ENCODE results near the gene MSMP. TPM values are rescaled to one million over a fixed set of nuclear protein-coding genes. Genes with fewer than 3 reads are reported as not detected.

MSMP gene
- total and polyA plus RNA-seq, 2 experiments from 2014 or later: not detected

DNA sequence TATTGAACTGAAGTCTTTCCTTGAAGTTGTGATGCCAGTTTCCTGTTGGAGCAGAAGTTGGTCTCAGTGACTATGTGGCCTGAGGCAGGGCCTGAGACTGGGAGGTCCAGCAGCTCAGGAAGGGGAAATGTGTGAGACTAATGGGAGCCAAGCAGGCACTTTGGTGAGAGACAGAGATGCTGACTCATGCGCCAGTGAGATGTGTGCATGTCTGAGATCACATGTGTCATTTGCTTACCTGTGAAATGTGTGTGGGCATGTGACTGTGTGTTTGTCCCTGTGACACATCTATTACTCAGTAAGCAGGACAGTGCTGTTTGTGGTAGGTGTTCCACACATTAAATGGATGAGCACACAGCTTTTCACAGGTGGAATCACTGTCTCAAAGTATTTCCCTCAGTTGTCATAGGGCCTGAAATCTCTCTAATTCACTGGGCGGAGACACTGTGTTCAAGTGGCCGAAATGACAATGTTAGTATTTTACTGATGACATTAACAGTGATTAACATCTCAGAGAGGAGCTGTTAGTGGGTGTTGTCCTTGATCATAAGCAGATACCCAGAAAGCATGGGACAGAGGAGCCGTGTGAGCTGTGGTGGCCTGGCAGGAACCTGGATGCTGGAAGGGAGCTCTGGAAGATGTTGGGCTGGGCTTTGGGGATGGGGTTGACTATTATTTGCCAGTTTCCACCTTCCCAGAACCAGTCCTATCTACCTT is 44.7 kb upstream of the MSMP start:
- Histone ChIP-seq H3K4me1 (ENCODE audit: insufficient read depth) (peaks cover 3% of the 10 kb centered on the region), H3K27me3 (no peaks in the 10 kb centered on the region), H3K4me2 (no peak overlapping the region), H3K36me3 (replicated peaks; ENCODE audit: insufficient read depth, low read depth) (no peaks in the 10 kb centered on the region), H3K27ac (no peak overlapping the region), H3K9me3 (ENCODE audit: low read depth) (no peaks in the 10 kb centered on the region), H3K9me2 (replicated peaks; ENCODE audit: insufficient read depth) (no peaks in the 10 kb centered on the region), H4K20me1 (ENCODE audit: insufficient read depth, poor library complexity, severe bottlenecking) (no peaks in the 10 kb centered on the region), H3K4me3 (no peak overlapping the region), H3K79me2 (no peaks in the 10 kb centered on the region), H2AFZ (no peak overlapping the region)
- 89% methylated on average over 4 of the region's 4 CpGs for WGBS (ENCODE audit: low lambda C conversion rate, missing lambda C conversion rate)
- DNase-seq (ENCODE audit: low spot score): peak; percentile 53
- TF ChIP-seq EZH2 (IDR thresholded peaks at IDR 0.05; ENCODE audit: borderline replicate concordance) (no peak), EZH2phosphoT487 (IDR thresholded peaks at IDR 0.05; ENCODE audit: low read depth, severe bottlenecking, unreplicated experiment) (no peak)
- TF ChIP-seq, protein P1, sequence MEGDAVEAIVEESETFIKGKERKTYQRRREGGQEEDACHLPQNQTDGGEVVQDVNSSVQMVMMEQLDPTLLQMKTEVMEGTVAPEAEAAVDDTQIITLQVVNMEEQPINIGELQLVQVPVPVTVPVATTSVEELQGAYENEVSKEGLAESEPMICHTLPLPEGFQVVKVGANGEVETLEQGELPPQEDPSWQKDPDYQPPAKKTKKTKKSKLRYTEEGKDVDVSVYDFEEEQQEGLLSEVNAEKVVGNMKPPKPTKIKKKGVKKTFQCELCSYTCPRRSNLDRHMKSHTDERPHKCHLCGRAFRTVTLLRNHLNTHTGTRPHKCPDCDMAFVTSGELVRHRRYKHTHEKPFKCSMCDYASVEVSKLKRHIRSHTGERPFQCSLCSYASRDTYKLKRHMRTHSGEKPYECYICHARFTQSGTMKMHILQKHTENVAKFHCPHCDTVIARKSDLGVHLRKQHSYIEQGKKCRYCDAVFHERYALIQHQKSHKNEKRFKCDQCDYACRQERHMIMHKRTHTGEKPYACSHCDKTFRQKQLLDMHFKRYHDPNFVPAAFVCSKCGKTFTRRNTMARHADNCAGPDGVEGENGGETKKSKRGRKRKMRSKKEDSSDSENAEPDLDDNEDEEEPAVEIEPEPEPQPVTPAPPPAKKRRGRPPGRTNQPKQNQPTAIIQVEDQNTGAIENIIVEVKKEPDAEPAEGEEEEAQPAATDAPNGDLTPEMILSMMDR (IDR thresholded peaks at IDR 0.05; ENCODE audit: poor library complexity): no peak

DNA sequence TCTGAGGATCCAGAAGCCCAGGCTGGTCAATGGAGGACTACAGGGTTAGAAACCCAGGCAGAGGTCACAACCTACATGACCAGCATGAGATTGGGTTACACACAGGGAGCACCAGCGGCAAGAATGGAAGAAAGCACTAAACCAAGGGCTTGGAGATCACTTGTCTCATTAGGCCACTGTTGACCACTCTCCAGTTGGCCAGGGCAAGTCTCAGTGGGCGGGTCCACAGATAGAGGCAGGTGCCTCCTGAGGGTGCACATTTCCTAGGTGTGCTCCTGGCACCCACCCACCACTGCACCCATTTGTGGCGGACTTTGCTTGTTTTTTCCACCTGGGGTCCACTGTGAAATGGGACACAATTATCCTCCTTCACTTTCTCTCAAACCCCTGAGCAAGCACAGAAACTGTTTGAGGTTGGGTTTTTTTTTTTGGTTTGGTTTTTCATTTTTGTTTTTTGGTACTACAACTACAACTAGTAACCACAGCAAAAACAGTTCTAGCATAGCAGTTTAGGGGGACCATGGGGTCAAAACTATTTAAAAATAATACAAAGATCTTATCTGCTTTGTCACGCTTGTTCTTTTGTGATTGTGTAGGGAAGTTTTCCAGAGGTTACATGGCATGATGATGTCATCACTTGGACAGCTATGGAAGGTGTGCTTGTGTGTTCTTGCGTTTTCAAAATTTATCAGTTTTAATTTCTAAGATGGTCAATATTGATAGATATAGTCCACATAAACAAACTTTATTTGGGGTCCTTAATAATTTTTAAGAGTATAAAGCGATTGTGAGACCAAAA is 43.4 kb upstream of the MSMP start:
- H3K4me3 ChIP-seq: no peak overlapping the region
- no peak overlapping the region for H3K27ac ChIP-seq
- no peaks in the 10 kb centered on the region for H3K9me3 ChIP-seq (ENCODE audit: low read depth)
- no peak overlapping the region for H2AFZ ChIP-seq
- no peaks in the 10 kb centered on the region for H3K36me3 ChIP-seq (replicated peaks; ENCODE audit: insufficient read depth, low read depth)
- 95% methylated on average over 6 of the region's 6 CpGs for WGBS (ENCODE audit: low lambda C conversion rate, missing lambda C conversion rate)
- H4K20me1 ChIP-seq (ENCODE audit: insufficient read depth, poor library complexity, severe bottlenecking): no peaks in the 10 kb centered on the region
- no peaks in the 10 kb centered on the region for H3K79me2 ChIP-seq
- H3K27me3 ChIP-seq: no peaks in the 10 kb centered on the region
- no peak for DNase-seq (ENCODE audit: low spot score)
- H3K9me2 ChIP-seq (replicated peaks; ENCODE audit: insufficient read depth): no peaks in the 10 kb centered on the region
- no peak for TF ChIP-seq EZH2phosphoT487 (IDR thresholded peaks at IDR 0.05; ENCODE audit: low read depth, severe bottlenecking, unreplicated experiment)
- TF ChIP-seq, protein P1 (IDR thresholded peaks at IDR 0.05; ENCODE audit: poor library complexity): no peak
- TF ChIP-seq EZH2 (IDR thresholded peaks at IDR 0.05; ENCODE audit: borderline replicate concordance): no peak
- H3K4me1 ChIP-seq (ENCODE audit: insufficient read depth): peaks cover 6% of the 10 kb centered on the region
- no peak overlapping the region for H3K4me2 ChIP-seq

DNA sequence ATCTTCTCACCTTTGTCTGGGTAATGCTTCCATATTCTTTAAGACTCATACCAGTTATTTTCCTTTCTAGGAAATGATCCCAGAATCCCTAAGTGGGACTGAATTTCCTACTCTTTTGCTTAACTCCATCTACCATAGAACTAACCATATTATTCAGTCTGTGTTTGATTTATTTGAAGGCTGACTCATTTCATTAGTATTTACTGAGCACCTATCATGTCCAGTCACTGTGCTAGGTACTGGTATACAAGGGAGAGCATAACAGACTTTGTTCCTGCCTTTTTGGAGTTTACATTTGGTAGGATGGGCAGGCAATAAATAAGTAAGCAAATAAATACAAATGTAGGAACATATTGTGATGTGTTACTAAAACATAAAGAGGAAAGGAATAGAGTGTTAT is 41.6 kb upstream of the MSMP start:
- no peaks in the 10 kb centered on the region for H3K36me3 ChIP-seq (replicated peaks; ENCODE audit: insufficient read depth, low read depth)
- TF ChIP-seq, protein P1 (IDR thresholded peaks at IDR 0.05; ENCODE audit: poor library complexity): no peak
- TF ChIP-seq EZH2phosphoT487 (IDR thresholded peaks at IDR 0.05; ENCODE audit: low read depth, severe bottlenecking, unreplicated experiment) (no peak), EZH2 (IDR thresholded peaks at IDR 0.05; ENCODE audit: borderline replicate concordance) (no peak)
- no peaks in the 10 kb centered on the region for H3K27me3 ChIP-seq
- no peaks in the 10 kb centered on the region for H3K9me2 ChIP-seq (replicated peaks; ENCODE audit: insufficient read depth)
- H3K4me3 ChIP-seq: no peak overlapping the region
- no peaks in the 10 kb centered on the region for H3K9me3 ChIP-seq (ENCODE audit: low read depth)
- DNase-seq (ENCODE audit: low spot score): no peak
- no peak overlapping the region for H2AFZ ChIP-seq
- H4K20me1 ChIP-seq (ENCODE audit: insufficient read depth, poor library complexity, severe bottlenecking): no peaks in the 10 kb centered on the region
- H3K79me2 ChIP-seq: no peaks in the 10 kb centered on the region
- no peak overlapping the region for H3K4me2 ChIP-seq
- H3K4me1 ChIP-seq (ENCODE audit: insufficient read depth): peaks cover 11% of the 10 kb centered on the region
- no peak overlapping the region for H3K27ac ChIP-seq
